B cell (primary cell): Measurements from ENCODE around the gene PLXNB2. TPM values are rescaled to one million over a fixed set of nuclear protein-coding genes. Genes with fewer than 3 reads are reported as not detected.

Source experiments
- ATAC-seq: fragments of 200-7000 bp; cut with Tn5 transposase; one replicate; pipeline ENCODE4 v1.10.0; 2021; ENCODE audit warnings: low read depth, mild to moderate bottlenecking, moderate number of reproducible peaks, moderate library complexity
- CTCF ChIA-PET: fragments of 350-600 bp; sonication (Branson Sonifier 250); formaldehyde crosslinking; loops from one replicate; lab custom pipeline; 2021; ENCODE audit warnings: antibody characterized with exemption, inconsistent platforms; lab: Charles Lee
- POLR2A ChIA-PET: fragments of 350-600 bp; sonication (Branson Sonifier 250); formaldehyde crosslinking; loops from one replicate; lab custom pipeline; 2021; ENCODE audit warnings: antibody characterized with exemption; lab: Charles Lee
- DNase-seq: peaks from one replicate; pipeline ENCODE4 v3.0.0; 2013
- H2AFZ ChIP-seq: 2 replicates; pipeline ENCODE4 v1.6.1; 2012; ENCODE audit warnings: mild to moderate bottlenecking, low read depth, low read length; ENCODE audit not compliant: insufficient read depth, poor library complexity, severe bottlenecking
- H3K27ac ChIP-seq, 2 donors: 1 replicate in 1 of 2; 2 replicates in 1 of 2; pipeline ENCODE4 v1.5.1; 2012 to 2013; ENCODE audit warnings: low read length in 2 of 2, mild to moderate bottlenecking in 2 of 2, moderate library complexity in 1 of 2
- H3K27me3 ChIP-seq, 4 experiments: fragments of 200-600 bp in 1 of 4; sonication (generic) in 1 of 4; replicated peaks in 1 of 4; 1 replicate in 2 of 4; 2 replicates in 2 of 4; pipeline versions ENCODE4 v1.6.1 to v1.7.0; 2013 to 2016; ENCODE audit warnings: low read length in 3 of 4, mild to moderate bottlenecking in 2 of 4, mixed read lengths in 1 of 4, moderate library complexity in 1 of 4; ENCODE audit not compliant: insufficient read depth in 4 of 4, control insufficient read depth in 3 of 4; ENCODE audit errors: control extremely low read depth in 1 of 4
- H3K36me3 ChIP-seq, 2 experiments: replicated peaks in 1 of 2; 1 replicate in 1 of 2; 2 replicates in 1 of 2; pipeline versions ENCODE4 v1.6.1 to v1.7.1; 2013; ENCODE audit warnings: low read length in 1 of 2; ENCODE audit not compliant: insufficient read depth in 2 of 2, control insufficient read depth in 1 of 2; ENCODE audit errors: control extremely low read depth in 1 of 2, extremely low read depth in 1 of 2
- H3K4me1 ChIP-seq, 2 donors: fragments of 200-600 bp in 1 of 2; sonication (generic) in 1 of 2; 1 replicate in 1 of 2; 2 replicates in 1 of 2; pipeline versions ENCODE4 v1.5.1 to v1.6.1; 2013 to 2017; ENCODE audit warnings: low read length in 2 of 2; ENCODE audit not compliant: control insufficient read depth in 2 of 2, insufficient read depth in 2 of 2
- H3K4me2 ChIP-seq: replicated peaks from 2 replicates; pipeline ENCODE3; 2012; ENCODE audit warnings: mild to moderate bottlenecking, low read depth, low read length; ENCODE audit not compliant: poor library complexity, severe bottlenecking
- H3K4me3 ChIP-seq, 5 experiments: fragments of 200-600 bp in 1 of 5; sonication (generic) in 1 of 5; 1 replicate in 3 of 5; 2 replicates in 2 of 5; pipeline versions ENCODE4 v1.5.1 to v1.7.0; 2011 to 2016; ENCODE audit warnings: low read length in 4 of 5, mild to moderate bottlenecking in 4 of 5, low read depth in 2 of 5, control low read depth in 1 of 5, moderate library complexity in 1 of 5; ENCODE audit not compliant: insufficient read depth in 1 of 5; ENCODE audit errors: control extremely low read depth in 1 of 5, extremely low read depth in 1 of 5
- H3K79me2 ChIP-seq: fragments of 200-600 bp; sonication (generic); one replicate; pipeline ENCODE4 v1.6.0; 2016; ENCODE audit warnings: low read length; ENCODE audit not compliant: control insufficient read depth, insufficient read depth
- H3K9ac ChIP-seq: fragments of 200-600 bp; sonication (generic); 2 replicates; pipeline ENCODE4 v1.6.1; 2017; ENCODE audit warnings: mild to moderate bottlenecking, low read length, moderate library complexity
- H3K9me3 ChIP-seq, 3 donors: one replicate each; pipeline versions ENCODE4 v1.6.1 to v1.7.1; 2013; ENCODE audit warnings: low read length in 2 of 3; ENCODE audit not compliant: control insufficient read depth in 2 of 3, insufficient read depth in 1 of 3; ENCODE audit errors: control extremely low read depth in 1 of 3
- H4K20me1 ChIP-seq: 2 replicates; pipeline ENCODE4 v1.6.0; 2012; ENCODE audit warnings: mild to moderate bottlenecking, low read length; ENCODE audit not compliant: insufficient read depth, control insufficient read depth, poor library complexity, severe bottlenecking
- H3K27ac Mint-ChIP-seq: one replicate; pipeline ENCODE4 v1.8.0; 2021; ENCODE audit warnings: mixed read lengths
- H3K27me3 Mint-ChIP-seq: one replicate; pipeline ENCODE4 v1.8.0; 2021; ENCODE audit warnings: mixed read lengths
- H3K4me1 Mint-ChIP-seq: one replicate; pipeline ENCODE4 v1.8.0; 2021; ENCODE audit warnings: mixed read lengths
- H3K4me3 Mint-ChIP-seq: one replicate; pipeline ENCODE4 v1.8.0; 2021; ENCODE audit warnings: mixed read lengths
- H3K9me3 Mint-ChIP-seq: one replicate; pipeline ENCODE4 v1.8.0; 2022; ENCODE audit warnings: mixed read lengths; ENCODE audit not compliant: insufficient read depth
- EZH2 ChIP-seq: IDR thresholded peaks from 2 replicates; pipeline ENCODE4 v1.6.1; 2012; ENCODE audit warnings: borderline replicate concordance, low read depth, mild to moderate bottlenecking, moderate library complexity, low read length; ENCODE audit not compliant: insufficient read depth, poor library complexity, severe bottlenecking
- WGBS: methylation state at CpG from one replicate; pipeline ENCODE4 v1.1.5; 2013; ENCODE audit warnings: missing lambda C conversion rate; ENCODE audit not compliant: insufficient coverage; 5-methylcytosine and 5-hydroxymethylcytosine counted together
- intact Hi-C: fragments of 100-400 bp; cut with micrococcal nuclease; formaldehyde crosslinking; loops from one replicate; pipeline ENCODE4 v1.10.0; 2022
- polyA plus RNA-seq: library from polyadenylated mRNA; depleted of rRNA; stranded (reverse); fragments of >200 nt; gene quantifications from 2 replicates; pipeline ENCODE4 v1.2.3, GENCODE V29; 2012
- total RNA-seq, 2 donors: library from RNA; stranded (reverse); fragments of 120-200 nt in 1 of 2; gene quantifications; 1 replicate in 1 of 2; 2 replicates in 1 of 2; pipeline versions ENCODE4 v1.2.3 to v1.2.4, GENCODE V29; 2013 to 2022
- TF ChIP-seq, protein P1 (sequence below): fragments of 200-600 bp; IDR thresholded peaks from one replicate; pipeline ENCODE4 v1.8.0; 2022; ENCODE audit warnings: antibody characterized with exemption, mild to moderate bottlenecking

Gene PLXNB2
- total and polyA plus RNA-seq, 2 donors (not counting 1 experiment from before 2014, with no cell fraction given) = 5.2 to 31.4 TPM

DNA sequence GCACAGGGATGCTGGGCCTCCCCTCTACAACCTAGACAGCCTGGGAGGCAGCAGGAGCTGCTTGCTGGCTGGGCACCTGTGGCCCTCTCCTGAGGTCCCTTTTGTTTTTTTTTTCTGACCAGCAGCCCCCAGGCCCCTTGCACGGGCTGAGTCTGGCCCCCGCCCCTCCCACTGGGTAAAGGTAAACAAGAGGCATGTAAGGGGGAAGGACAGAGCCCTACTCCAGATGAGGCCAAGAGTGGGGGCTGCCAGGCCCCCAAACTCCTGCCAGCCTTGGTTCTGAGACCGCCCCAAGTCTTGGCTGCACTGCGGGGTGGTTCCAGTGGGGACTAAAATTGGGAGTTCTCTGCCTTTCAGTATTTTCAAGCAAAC lies 9.2 kb downstream of the PLXNB2 start:
- no peak overlapping the region for H2AFZ ChIP-seq
- intact Hi-C loops = no loop called here
- no peak for TF ChIP-seq EZH2
- TF ChIP-seq, protein P1, sequence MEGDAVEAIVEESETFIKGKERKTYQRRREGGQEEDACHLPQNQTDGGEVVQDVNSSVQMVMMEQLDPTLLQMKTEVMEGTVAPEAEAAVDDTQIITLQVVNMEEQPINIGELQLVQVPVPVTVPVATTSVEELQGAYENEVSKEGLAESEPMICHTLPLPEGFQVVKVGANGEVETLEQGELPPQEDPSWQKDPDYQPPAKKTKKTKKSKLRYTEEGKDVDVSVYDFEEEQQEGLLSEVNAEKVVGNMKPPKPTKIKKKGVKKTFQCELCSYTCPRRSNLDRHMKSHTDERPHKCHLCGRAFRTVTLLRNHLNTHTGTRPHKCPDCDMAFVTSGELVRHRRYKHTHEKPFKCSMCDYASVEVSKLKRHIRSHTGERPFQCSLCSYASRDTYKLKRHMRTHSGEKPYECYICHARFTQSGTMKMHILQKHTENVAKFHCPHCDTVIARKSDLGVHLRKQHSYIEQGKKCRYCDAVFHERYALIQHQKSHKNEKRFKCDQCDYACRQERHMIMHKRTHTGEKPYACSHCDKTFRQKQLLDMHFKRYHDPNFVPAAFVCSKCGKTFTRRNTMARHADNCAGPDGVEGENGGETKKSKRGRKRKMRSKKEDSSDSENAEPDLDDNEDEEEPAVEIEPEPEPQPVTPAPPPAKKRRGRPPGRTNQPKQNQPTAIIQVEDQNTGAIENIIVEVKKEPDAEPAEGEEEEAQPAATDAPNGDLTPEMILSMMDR = no peak
- DNase-seq (no peak), ATAC-seq (no peak)
- Mint-ChIP-seq H3K9me3 (no peaks in the 10 kb centered on the region), H3K4me1 (peaks cover 50% of the 10 kb centered on the region), H3K27me3 (peaks cover 7% of the 10 kb centered on the region), H3K4me3 (peak overlapping the region; percentile 47), H3K27ac (no peak overlapping the region)
- H3K36me3 ChIP-seq = no peaks in the 10 kb centered on the region
- H3K27ac ChIP-seq = no peak overlapping the region
- ChIA-PET CTCF (interaction anchor here (1.0 to 1.9 kb wide), 3 partner anchors 19 to 29 kb away, joined by 3 to 4 read pairs (median 3); no protein-coding TSS in a partner anchor), POLR2A (interaction anchor here (0.7 kb wide), 1 partner anchor 26 kb away, joined by 4 read pairs; no protein-coding TSS in a partner anchor)
- H3K27me3 ChIP-seq = peaks cover 0 to 13% (median 3%) of the 10 kb centered on the region in 4 experiments
- no peaks in the 10 kb centered on the region for H3K79me2 ChIP-seq
- WGBS = 90% methylated on average over 2 of the region's 4 CpGs
- no peaks in the 10 kb centered on the region for H4K20me1 ChIP-seq
- peaks cover 51 to 56% of the 10 kb centered on the region in 2 donors for H3K4me1 ChIP-seq
- peaks cover 0 to 3% (median 0%) of the 10 kb centered on the region in 3 donors for H3K9me3 ChIP-seq
- no peak overlapping the region for H3K9ac ChIP-seq
- H3K4me3 ChIP-seq = no peak overlapping the region
- H3K4me2 ChIP-seq = no peak overlapping the region

DNA sequence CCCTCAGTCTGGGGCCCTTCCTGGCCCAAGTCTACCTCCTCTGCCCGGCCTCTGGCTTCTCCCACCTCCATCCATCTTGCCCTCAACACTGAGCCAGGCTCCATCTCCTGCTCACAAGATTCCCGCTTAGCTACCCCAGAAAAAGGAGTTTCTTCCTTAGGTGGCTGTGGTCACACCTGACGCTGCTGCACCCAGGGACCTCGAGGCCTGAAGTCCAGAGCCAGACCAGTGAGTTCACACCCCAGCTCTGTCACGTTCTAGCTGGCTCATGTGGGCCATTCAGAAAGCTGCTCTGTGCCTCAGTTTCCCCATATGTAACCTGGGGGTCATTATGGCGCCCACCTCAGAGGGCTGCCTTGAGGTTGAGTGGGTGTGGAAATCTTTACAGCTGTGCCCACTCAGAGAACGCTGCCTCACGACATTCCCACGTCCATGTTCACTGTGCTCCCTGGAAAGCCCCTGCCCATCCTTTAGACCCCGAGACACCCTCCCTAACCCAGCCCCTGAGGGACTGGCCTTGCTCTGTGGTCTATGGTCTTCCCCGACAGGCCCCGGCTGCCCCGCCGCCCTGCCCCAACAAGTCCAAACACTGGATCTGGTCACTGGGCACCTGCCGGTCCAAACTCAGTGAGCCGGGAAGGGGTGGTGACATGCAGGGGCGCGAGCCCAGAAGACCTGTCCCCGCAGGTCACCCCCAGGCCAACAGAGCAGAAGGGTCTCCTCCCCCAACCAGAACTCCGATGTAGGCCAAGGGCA lies 9.8 kb downstream of the PLXNB2 start:
- intact Hi-C loops = no loop called here
- H3K27me3 Mint-ChIP-seq = peaks cover 10% of the 10 kb centered on the region
- ChIA-PET CTCF (interaction anchor here (0.7 to 1.9 kb wide), 4 partner anchors 18 to 45 kb away, joined by 3 to 6 read pairs (median 4); no protein-coding TSS in a partner anchor), POLR2A (interaction anchor here (0.7 kb wide), 1 partner anchor 27 kb away, joined by 4 read pairs; no protein-coding TSS in a partner anchor)
- Histone ChIP-seq H3K79me2 (no peaks in the 10 kb centered on the region), H4K20me1 (peaks cover 3% of the 10 kb centered on the region), H3K36me3 (no peaks in the 10 kb centered on the region), H2AFZ (no peak overlapping the region), H3K4me2 (no peak overlapping the region), H3K9me3 (peaks cover 0 to 3% (median 0%) of the 10 kb centered on the region in 3 donors), H3K4me3 (no peak overlapping the region), H3K4me1 (peaks cover 51 to 56% of the 10 kb centered on the region in 2 donors), H3K9ac (no peak overlapping the region), H3K27ac (no peak overlapping the region), H3K27me3 (peaks cover 0 to 17% (median 5%) of the 10 kb centered on the region in 4 experiments)
- 95% methylated on average over 17 of the region's 20 CpGs for WGBS
- no peak for ATAC-seq
- no peak overlapping the region for H3K27ac Mint-ChIP-seq
- H3K9me3 Mint-ChIP-seq = no peaks in the 10 kb centered on the region
- H3K4me3 Mint-ChIP-seq = no peak overlapping the region
- TF ChIP-seq, protein P1 = no peak
- TF ChIP-seq EZH2 = no peak
- H3K4me1 Mint-ChIP-seq = peaks cover 48% of the 10 kb centered on the region
- DNase-seq = no peak
